Measurements from ENCODE around the gene MPPED1.

Gene MPPED1

DNA sequence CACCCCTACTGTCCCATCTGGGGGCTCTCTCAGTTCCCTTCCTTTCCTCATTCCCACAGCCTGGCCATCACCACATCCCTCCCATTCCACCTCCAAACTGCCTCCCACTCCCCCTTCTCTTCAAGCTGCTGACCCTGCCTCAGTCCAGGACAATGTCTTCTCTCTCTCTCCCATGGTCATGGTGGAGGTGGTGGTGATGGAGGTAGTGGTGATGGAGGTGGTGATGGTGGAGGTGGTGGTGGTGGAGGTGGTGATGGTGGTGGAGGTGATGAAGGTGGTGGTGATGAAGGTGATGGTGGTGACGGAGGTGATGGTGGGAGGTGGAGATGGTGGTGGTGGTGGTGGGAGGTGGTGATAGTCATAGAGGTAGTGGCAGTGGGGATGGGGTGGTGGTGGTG is 87.0 kb downstream of the MPPED1 start:
- no peak for DNase-seq (ENCODE audit: low read depth)

DNA sequence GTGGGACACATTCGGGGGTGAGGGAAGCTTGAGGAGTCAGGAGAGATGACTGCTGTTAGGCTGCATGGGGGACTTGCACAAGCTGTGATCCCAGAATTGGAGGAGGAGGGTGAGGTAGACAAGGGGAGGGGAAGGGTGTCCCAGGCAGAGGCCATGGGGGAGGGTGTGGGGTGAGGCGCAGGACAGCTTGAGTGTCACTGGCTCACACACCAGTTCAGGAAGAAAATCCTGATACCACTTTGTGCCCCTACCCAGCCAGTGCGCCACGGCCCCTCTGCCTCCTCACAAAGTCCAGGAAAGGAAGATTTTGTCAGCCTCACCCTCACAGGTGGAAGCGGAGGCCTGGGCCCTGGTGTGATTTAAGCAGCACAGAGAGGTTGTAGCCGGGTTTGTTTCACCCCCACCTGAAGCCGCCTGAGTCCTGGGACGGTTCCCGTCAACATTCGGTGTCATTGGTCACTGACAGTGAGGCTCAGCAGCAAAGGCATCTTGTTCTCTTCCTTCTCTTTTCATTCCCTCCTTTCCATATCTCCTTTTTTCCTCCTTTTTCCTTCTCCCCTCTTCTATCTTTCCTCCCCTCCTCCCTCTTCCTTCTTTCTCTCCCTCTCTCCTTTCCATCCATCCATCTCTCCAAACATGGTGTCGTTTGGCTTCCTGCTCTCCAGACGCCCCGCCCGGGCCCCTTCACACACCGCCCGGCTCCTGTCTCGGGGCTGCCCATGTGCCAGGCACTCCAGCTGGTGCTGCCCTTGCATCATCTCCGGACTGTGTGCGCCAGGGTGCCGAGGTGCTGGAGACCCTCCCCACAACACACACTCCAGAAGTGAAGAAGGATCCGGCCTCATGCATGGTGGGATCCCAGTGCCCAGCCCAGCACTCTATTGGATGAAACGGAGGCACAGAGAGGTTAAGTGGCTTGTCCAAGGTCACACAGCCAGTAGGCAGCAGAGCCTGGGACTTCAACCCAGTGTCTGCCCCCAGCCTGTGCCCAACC is 89.3 kb downstream of the MPPED1 start:
- DNase-seq (ENCODE audit: low read depth), result no peak

DNA sequence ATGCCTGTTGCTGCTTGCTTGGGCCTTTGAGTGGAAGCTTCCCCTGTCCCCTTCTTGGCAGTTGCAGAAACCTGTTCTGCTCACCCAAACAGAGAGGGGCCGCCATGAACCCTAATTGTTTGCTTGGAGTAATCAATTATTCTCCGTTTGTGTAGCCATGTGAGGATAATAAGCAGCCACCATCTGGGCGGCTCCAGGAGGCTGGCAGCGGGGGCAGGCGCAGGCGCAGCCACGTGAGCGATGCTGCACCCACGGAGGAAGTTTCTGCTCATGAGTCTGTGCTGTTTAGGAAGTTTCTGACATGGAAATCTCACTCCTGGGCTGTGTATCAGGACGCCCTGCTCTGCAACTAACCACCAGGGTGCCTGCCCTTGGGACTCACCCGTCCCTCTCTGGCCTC is 90.1 kb downstream of the MPPED1 start:
- no peak for DNase-seq (ENCODE audit: low read depth)

DNA sequence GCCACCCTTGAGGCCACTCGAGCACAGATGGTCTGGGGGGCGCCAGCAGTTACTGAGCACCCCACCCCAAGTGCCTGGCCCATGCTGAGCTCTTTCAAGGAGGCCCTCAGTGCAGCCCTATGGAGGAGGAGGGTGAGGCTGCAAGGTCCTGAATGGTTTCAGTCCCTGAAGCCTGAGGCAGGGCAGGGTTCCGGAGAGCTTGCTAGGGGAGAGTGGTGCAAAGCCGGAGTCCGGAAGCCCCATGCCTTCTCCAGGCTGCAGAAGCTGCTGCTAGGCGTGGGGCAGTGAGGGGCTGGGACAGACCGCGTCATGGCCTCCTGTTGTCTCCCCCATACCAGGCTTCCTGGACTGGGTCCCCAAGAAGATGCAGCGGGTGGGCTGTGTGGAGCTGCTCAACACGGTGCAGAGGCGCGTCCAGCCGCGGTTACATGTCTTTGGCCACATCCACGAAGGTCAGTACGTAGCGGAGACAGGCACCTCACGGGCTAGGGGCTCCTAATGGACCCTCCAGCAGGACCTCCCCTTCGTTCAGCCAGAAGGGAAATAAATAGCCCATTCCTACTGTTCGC is 90.6 kb downstream of the MPPED1 start:
- no peak for DNase-seq (ENCODE audit: low read depth)

DNA sequence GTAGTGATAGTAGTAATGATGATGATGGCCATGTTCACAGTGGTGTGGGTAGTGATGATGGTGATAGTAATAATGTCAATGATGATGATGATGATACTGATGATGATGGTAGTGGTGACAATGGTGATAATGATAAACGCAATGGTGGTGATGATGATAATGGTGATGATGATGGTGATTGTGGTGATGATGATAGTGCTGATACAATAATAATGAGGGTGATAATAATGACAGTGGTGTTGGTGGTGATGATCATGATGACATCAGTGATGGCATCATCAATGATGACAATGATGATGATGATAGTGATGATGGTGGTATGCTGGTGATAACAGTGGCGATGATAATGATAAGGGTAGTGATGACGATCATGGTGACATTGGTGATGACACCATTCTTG is 92.3 kb downstream of the MPPED1 start:
- DNase-seq (ENCODE audit: low read depth), result no peak

DNA sequence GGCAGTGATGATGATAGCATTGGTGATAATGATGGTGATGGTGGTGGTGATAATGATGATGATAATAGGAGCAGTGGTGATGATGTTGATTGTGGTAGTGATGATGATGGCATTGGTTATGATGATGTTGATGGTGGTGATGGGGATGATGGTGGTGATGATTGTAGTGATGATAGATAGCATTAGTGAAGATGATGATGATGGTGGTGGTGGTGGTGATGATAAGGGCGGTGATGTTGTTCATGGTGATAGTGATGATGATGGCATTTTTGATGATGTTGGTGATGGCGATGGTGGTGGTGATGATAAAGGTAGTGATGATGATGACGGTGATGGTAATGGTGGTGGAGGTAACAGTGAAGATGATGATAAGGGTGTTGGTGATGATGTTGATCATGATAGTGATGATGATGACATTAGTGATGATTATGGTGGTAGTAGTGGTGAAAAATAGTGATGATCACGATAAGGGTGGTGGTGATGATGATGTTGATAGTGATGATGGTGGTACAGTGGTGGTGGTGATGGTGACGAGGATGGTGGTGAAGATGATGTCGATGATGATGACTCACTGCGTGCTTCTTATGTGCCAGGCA is 93.0 kb downstream of the MPPED1 start:
- DNase-seq (ENCODE audit: low read depth), result no peak

DNA sequence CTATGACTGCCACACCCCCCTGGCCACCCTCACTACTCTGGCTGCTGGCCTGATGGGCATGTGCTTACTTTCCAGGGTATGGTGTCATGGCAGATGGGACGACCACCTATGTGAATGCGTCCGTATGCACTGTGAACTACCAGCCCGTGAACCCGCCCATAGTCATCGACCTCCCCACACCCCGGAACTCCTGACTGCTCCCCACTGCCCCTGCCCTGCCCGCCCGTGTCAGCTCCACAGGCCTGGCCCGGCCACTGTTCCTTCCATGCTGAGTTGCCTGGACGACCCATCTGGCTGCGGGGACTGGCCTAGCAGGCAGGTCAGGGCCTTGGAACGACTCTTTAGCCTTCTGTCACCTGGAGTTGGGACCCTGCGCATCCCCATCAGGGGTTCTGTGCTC is 93.6 kb downstream of the MPPED1 start:
- no peak for DNase-seq (ENCODE audit: low read depth)

DNA sequence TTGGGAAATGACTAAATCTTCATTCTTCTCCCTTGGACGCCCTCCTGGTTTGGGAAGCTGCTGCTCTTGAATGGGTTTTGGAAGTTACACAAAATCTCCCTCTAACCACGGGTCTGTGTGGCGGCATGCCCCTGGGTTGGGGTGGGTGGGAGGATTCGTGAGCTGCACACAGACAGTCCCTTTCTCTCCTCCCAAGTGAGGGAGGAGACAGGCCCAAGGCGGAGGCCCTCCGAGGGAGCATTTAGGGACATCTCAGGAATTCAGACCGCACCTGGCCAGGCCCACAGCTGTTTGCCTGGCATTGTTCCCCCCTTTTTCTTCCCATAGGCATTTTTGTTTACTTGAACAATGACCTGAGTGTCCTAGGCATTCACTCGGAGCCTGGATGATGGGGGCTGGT is 94.1 kb downstream of the MPPED1 start:
- no peak for DNase-seq (ENCODE audit: low read depth)

DNA sequence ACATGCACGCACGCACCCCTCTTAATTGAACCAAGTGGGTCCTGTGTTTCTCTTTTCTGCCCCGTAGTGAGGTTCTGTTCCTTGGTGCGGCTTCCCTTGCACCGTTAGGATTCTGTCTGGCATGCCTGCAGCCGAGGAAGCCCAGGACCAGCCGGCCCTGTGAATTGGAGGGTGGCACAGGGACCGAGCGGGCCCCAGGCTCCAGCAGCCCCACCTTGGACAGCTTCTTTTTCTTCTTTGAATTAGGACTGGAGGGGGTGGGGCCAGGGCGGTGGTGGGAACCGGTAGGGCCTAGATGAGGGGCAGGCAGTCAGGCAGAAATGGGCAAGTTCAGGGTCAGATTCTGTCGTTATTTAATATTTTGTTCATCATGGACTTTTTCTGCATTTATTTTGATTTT is 94.7 kb downstream of the MPPED1 start:
- no peak for DNase-seq (ENCODE audit: low read depth)

DNA sequence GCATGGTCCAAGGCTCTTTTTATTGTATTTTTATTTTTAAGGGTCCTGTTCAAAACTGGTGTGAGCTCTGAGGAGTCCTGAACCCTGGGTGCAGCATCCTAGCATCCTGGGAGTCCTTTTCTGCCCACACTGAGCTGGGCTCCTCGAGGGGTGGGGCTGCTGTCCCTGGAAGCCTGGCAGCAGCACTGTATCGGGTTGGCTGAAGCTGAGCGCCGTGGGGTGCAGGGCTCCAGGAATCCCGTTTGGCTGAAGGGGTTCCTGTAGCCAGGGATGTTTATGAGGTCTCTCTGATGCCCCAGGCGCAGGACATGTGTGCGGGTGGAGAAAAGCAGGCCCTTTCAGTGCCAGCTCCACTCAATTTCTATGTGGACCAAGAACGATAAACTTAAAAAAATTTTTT is 95.4 kb downstream of the MPPED1 start:
- DNase-seq (ENCODE audit: low read depth), result no peak

DNA sequence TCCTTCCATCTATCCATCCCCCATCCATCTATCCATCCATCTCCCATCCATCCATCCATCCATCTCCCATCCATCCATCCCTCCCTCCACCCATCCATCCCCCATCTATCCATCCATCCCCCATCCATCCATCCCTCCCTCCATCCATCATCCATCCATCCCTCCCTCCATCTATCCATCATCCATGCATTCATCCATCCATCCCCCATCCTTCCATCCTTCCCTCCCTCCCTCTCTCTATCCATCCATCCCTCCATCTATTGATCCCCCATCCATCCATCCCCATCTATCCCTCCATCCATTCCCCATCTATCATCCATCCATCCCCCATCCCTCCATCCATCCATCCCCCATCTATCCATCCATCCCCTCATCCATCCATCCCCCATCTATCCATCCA is 96.7 kb downstream of the MPPED1 start:
- DNase-seq (ENCODE audit: low read depth), result no peak

DNA sequence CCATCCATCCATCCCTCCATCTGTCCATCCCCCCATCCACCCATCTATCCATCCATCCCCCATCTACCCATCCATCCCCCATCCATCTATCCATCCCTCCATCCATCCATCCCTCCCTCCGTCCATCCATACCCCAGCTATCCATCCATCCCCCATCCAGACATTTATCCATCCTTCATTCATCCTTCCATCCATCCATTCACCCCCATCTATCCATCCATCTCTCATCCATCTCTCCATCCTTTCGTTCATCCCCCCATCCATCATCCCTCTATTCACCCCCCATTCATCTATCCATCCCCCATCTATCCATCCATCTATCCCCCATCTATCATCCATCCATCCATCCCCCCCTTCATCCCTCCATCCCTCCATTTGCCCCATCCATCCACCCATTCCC is 97.5 kb downstream of the MPPED1 start:
- no peak for DNase-seq (ENCODE audit: low read depth)

DNA sequence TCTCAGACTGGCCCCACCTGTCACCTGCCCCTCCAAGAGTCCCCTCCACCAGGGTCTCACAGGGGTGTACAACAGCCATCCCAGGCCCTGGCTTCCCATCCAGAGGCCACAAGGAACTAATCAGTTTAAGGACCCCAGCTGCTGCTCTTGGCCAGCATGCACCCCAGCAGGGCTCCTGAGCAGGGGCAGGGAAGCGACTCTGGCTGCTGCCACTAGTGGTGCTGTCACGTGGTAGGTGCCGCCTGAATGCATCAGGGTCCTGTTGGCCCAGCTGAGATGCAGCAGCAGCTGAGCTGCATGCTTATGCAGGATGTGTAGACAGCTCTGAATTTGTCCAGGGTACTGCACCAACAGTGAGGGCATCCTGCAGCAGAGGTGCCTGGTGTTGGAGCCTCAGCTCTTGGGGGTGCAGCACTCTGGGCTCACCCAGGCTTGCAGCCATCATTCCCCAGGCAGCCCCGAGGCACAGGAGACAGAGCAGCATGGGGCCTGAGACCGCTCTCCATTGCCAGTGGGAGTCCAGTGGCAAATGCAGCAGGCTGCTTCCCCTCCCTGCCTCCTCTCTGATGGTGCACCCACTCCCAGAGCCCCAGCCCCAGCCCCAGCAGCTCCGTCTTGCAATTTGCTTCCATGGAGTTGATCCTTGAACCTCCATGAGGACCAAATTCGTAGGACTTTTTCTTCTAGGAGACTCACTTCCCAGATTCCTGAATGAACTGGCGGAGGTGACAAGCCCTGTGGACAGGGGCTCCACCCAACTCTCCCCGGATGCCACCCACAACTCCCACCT is 98.7 kb downstream of the MPPED1 start:
- DNase-seq (ENCODE audit: low read depth), result no peak

DNA sequence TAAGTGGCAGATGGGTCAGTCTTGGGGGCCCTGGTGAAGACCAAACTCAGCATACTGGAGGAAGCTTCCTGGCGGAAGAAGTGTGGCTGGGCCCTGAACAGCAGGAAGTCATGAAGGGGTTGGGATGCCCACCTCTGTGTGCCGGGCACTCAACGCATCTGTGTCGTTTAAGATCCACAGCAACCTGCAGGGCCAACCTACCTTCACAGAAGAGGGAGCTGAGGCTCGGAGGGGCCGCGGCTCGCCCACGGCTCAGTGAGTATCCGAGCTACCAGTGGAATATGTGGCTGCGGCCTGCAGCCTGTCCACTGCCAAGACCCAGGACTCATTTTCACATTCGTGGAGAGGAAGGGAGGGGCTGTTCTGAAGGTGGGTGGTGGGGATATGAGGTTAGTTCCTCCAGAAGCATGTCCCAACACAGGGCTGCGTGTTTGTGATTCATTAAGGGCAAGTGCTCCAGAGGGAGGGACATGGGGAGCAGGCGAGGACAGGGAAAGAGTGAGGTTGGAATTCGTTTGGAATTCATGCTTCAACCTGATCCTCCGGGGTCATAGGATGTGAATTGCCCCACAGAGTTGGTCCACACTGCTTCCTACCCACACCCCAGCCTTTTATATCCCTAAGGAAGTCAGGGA is 99.6 kb downstream of the MPPED1 start:
- DNase-seq (ENCODE audit: low read depth), result no peak

DNA sequence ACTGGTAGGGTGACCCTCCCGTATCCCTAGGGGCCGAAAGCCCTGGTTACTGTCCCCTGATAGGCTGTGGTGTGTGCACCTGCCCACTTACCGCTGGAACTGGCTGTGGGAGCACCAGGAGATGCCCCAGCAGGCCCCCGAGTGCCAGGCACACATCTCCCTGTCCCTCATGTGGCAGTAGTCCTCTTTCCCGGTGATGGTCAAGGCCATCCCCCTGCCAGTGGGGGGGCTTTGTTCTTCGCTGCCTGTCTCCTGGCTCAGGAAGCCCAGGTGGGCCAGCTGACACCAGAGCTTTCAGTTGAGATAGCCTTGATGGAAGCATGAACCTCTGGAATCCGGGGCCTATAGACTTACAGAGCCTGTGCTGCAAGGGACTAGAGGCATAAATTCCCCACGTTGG is 100.5 kb downstream of the MPPED1 start:
- no peak for DNase-seq (ENCODE audit: low read depth)

DNA sequence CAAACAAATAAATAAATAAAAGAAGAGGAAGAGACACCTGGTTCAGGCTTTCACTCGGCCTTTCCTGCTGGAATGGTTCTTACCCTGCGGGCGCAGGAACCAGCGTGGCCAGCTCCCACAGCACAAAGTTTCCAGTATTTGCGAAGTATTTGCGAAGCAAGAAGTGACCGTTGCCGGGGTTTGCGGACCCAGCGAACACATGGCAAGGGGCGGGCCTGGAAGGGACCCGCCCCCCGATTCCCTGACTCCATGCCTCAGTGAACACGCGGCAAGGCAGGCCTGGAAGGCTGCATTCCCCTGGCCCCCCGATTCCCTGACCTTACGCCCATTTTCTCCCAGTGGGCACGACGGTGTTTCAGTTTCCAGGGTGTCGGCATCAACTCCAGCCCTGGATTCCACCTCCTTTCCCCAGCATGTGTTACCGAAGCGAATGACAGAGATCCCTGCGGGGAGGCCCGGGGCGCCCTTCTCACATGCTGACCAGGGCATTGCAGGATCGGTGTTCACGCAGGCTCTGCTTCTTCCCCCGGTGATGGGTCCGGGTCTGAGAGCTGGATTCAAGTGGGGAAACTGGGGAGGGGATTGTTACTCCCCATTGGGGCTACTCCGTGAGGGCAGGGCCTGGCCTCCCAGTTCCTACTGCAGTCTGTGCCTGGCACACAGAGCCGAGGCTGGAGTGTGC is 102.8 kb downstream of the MPPED1 start:
- no peak for DNase-seq (ENCODE audit: low read depth)

DNA sequence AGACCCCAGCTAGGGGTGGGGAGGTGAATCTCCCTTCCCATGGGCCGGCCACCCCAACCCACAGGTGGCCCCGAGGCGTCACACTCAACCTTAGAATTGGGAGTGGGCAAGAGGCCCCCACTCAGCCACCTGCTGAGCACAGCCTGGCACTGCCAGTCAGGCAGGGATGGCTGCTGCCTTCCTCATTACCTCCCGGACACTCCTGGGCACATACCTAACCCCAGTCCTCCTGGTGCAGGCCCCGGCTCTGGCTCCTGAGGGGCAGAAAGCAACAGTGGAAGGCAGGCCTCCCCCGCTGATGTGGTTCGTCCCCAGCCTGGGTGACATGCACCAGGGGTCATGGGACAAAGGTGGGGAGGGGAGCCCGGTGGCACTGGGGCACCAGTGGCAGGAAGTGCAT is 103.6 kb downstream of the MPPED1 start:
- DNase-seq (ENCODE audit: low read depth), result no peak

DNA sequence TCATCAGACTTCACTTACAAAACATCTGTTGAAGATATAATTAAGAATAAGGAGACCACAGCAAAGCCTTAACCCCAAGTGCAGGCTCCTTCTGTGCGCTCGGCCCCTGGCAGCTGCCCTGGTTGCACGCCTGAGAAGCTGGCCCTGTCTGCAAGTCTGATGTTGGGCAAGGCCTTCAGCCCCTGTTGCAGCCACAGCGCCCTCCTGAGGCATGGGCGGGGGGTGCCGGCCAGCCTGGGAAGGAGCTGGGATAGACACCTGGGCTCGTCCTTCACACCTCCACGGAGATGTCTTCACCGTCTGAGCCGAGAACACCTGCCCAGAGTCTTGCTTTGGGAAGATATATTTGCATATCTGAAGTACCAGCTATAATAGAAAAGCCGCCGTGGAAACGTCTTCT is 104.1 kb downstream of the MPPED1 start:
- DNase-seq (ENCODE audit: low read depth), result no peak

DNA sequence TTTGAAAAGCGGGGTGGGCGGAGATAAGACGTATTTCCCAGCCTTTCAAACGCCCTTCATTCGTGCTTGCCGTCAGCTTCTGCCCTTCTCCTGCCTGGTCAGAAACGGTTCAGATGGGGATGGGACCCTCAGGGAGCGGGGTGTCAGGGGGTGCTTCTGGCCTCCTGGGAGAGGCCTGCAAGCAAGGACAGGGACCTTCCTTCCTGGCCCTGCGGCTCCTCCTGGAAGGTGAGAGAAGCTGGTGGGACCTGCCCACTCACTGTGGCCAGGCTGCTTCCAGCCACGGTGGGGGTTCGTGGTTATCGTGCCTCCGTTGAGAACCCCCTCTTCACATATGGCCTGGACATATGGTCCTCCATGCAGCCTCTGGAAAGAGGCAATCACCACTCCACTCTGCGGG is 104.6 kb downstream of the MPPED1 start:
- DNase-seq (ENCODE audit: low read depth), result no peak

DNA sequence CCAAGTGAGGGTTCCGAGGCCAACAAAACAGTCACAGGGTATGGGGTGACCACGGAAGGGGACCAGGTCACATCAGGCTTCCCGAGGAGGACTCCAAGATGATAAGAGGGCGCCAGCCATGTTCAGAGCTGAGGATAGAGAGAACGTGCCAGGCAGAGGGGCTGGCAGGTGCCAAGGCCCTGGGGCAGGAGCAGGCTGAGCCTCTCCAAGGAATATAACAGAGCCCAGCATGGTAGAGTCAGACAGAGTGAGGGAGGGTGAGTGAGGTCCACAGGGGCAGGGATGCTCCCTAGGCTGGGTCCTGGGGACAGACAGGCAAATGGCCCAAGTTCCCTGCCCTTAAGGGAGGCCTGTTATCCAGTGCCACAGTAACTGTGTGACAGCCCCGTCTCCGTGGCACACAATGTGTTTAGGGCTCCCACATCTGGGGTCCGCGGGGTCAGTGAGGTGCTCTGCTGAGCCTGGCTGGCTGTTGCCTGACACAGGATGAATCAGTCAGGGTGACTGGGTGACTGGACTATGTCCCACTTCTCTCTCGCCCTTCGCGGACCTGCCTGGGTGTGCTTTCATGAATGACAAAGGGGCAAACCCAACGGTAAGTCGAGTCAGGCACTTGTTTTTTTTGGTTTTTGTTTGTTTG is 105.3 kb downstream of the MPPED1 start:
- no peak for DNase-seq (ENCODE audit: low read depth)

DNA sequence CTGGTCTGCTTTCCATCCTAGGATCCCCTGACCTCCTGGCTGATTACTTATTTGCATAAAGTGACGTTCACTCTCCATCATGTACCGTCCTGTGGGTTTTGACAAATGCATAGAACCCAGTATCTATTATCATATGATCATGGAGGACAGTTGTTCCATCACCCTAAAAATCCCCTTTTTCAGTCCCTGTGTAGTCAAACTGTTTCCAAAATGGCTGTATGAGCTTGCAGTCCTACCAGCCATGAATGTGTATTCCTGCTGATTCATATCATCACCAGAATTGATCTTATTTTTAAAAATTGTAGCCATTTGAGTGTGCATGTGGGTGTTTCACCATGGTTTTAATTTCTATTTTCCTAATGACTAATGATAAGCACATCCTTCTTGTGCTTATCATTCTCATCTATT is 108.8 kb downstream of the MPPED1 start:
- no peak for DNase-seq (ENCODE audit: low read depth)

Measured in stimulated activated CD8-positive, alpha-beta memory T cell treated with anti-CD3 and anti-CD28 coated beads, Interleukin-15, amount 100 ng/mL, for 1 hour (primary cell).